H9 (cell line): ENCODE results near the gene CLCNKB. TPM values are rescaled to one million over a fixed set of nuclear protein-coding genes. Genes with fewer than 3 reads are reported as not detected.
"Not testable (repeated sequence)": the region's sequence is repeated elsewhere in the genome, so short reads cannot be mapped to it uniquely, and the experiment has no call there.

ENCODE experiments used
- DNase-seq: peaks from one replicate; pipeline ENCODE4 v3.0.0-alpha.2; 2017
- H2AFZ ChIP-seq: one replicate; pipeline ENCODE4 v1.6.1; 2013; ENCODE audit warnings: mild to moderate bottlenecking, low read length, control low read depth, moderate library complexity
- H2AK5ac ChIP-seq: 2 replicates; pipeline ENCODE4 v1.6.1; 2013; ENCODE audit warnings: low read length, control low read depth, mixed read lengths; ENCODE audit not compliant: insufficient read length
- H2BK120ac ChIP-seq: one replicate; pipeline ENCODE4 v1.6.1; 2013; ENCODE audit warnings: low read depth, mild to moderate bottlenecking, low read length, control low read depth, inconsistent platforms; ENCODE audit not compliant: poor library complexity, severe bottlenecking
- H2BK12ac ChIP-seq: 2 replicates; pipeline ENCODE4 v1.6.1; 2013; ENCODE audit warnings: low read length, control low read depth, mixed read lengths, low read depth; ENCODE audit not compliant: insufficient read length
- H2BK15ac ChIP-seq: 2 replicates; pipeline ENCODE4 v1.6.1; 2013; ENCODE audit warnings: low read depth, low read length, control low read depth
- H2BK20ac ChIP-seq: one replicate; pipeline ENCODE4 v1.6.1; 2013; ENCODE audit warnings: low read depth, mild to moderate bottlenecking, low read length, control low read depth, inconsistent platforms; ENCODE audit not compliant: poor library complexity, severe bottlenecking
- H2BK5ac ChIP-seq: 2 replicates; pipeline ENCODE4 v1.6.1; 2013; ENCODE audit warnings: low read length, control low read depth, mixed read lengths; ENCODE audit not compliant: insufficient read length
- H3K14ac ChIP-seq: 2 replicates; pipeline ENCODE4 v1.6.1; 2013; ENCODE audit warnings: low read length, control low read depth; ENCODE audit not compliant: insufficient read depth
- H3K18ac ChIP-seq: 2 replicates; pipeline ENCODE4 v1.6.1; 2013; ENCODE audit warnings: low read depth, mild to moderate bottlenecking, mixed read lengths, low read length, control low read depth; ENCODE audit not compliant: insufficient read length
- H3K23ac ChIP-seq: 2 replicates; pipeline ENCODE4 v1.6.1; 2013; ENCODE audit warnings: low read length, control low read depth, mixed read lengths, low read depth; ENCODE audit not compliant: insufficient read length
- H3K23me2 ChIP-seq: 2 replicates; pipeline ENCODE4 v1.6.1; 2013; ENCODE audit warnings: low read depth, mild to moderate bottlenecking, mixed read lengths, low read length, control low read depth; ENCODE audit not compliant: insufficient read length, poor library complexity, severe bottlenecking
- H3K27ac ChIP-seq: 2 replicates; pipeline ENCODE4 v1.5.1; 2013; ENCODE audit warnings: low read length, control low read depth, mixed read lengths, low read depth; ENCODE audit not compliant: insufficient read length
- H3K27me3 ChIP-seq: 2 replicates; pipeline ENCODE4 v1.6.1; 2013; ENCODE audit warnings: low read length, control low read depth, inconsistent platforms; ENCODE audit not compliant: insufficient read depth
- H3K4ac ChIP-seq: 2 replicates; pipeline ENCODE4 v1.6.1; 2013; ENCODE audit warnings: low read depth, mild to moderate bottlenecking, control low read depth, inconsistent platforms, low read length, moderate library complexity
- H3K4me1 ChIP-seq: 2 replicates; pipeline ENCODE4 v1.6.1; 2013; ENCODE audit warnings: low read length, control low read depth, inconsistent platforms; ENCODE audit not compliant: insufficient read depth
- H3K4me2 ChIP-seq: 2 replicates; pipeline ENCODE4 v1.6.1; 2013; ENCODE audit warnings: low read length, control low read depth, mixed read lengths; ENCODE audit not compliant: insufficient read length, insufficient read depth
- H3K56ac ChIP-seq: 2 replicates; pipeline ENCODE4 v1.6.1; 2013; ENCODE audit warnings: low read depth, mild to moderate bottlenecking, mixed read lengths, low read length, control low read depth; ENCODE audit not compliant: insufficient read length
- H3K79me1 ChIP-seq: 2 replicates; pipeline ENCODE4 v1.6.1; 2013; ENCODE audit warnings: low read depth, mild to moderate bottlenecking, moderate library complexity, low read length, control low read depth, inconsistent platforms; ENCODE audit not compliant: insufficient read depth, poor library complexity, severe bottlenecking
- H3K79me2 ChIP-seq: 2 replicates; pipeline ENCODE4 v1.6.1; 2013; ENCODE audit warnings: low read length, control low read depth, inconsistent platforms; ENCODE audit not compliant: insufficient read depth
- H3K9ac ChIP-seq: 2 replicates; pipeline ENCODE4 v1.6.1; 2013; ENCODE audit warnings: low read length, control low read depth, mixed read lengths; ENCODE audit not compliant: insufficient read length; ENCODE audit errors: extremely low read depth
- H3K9me3 ChIP-seq: one replicate; pipeline ENCODE4 v1.6.1; 2013; ENCODE audit warnings: low read depth, low read length, inconsistent platforms; ENCODE audit not compliant: control insufficient read depth
- H3T11ph ChIP-seq: one replicate; pipeline ENCODE4 v1.6.1; 2013; ENCODE audit warnings: mild to moderate bottlenecking, low read length, control low read depth, inconsistent platforms
- H4K20me1 ChIP-seq: one replicate; pipeline ENCODE4 v1.6.1; 2013; ENCODE audit not compliant: control insufficient read depth, insufficient read length, insufficient read depth
- H4K5ac ChIP-seq: 2 replicates; pipeline ENCODE4 v1.6.1; 2013; ENCODE audit warnings: low read depth, mild to moderate bottlenecking, mixed read lengths, low read length, control low read depth; ENCODE audit not compliant: insufficient read length
- H4K8ac ChIP-seq: replicated peaks from 2 replicates; pipeline ENCODE4 v1.6.1; 2013; ENCODE audit warnings: low read length, control low read depth, mixed read lengths, low read depth; ENCODE audit not compliant: insufficient read length
- H4K91ac ChIP-seq: 2 replicates; pipeline ENCODE4 v1.6.1; 2013; ENCODE audit warnings: low read depth, mild to moderate bottlenecking, moderate library complexity, mixed read lengths, low read length, control low read depth; ENCODE audit not compliant: insufficient read length
- H3K27ac Mint-ChIP-seq, 3 experiments: 2 replicates in 2 of 3; 3 replicates in 1 of 3; pipeline ENCODE4 v1.8.0; 2020 to 2021; ENCODE audit warnings: mixed read lengths in 3 of 3, mild to moderate bottlenecking in 1 of 3, moderate library complexity in 1 of 3
- H3K27me3 Mint-ChIP-seq: 2 replicates; pipeline ENCODE4 v1.8.0; 2021; ENCODE audit warnings: low read depth, mild to moderate bottlenecking, moderate library complexity, mixed read lengths
- H3K36me3 Mint-ChIP-seq, 3 experiments: 2 replicates in 2 of 3; 3 replicates in 1 of 3; pipeline ENCODE4 v1.8.0; 2020 to 2021; ENCODE audit warnings: low read depth in 3 of 3, mixed read lengths in 3 of 3; ENCODE audit not compliant: insufficient read depth in 1 of 3
- H3K4me1 Mint-ChIP-seq, 2 experiments: 2 replicates each; pipeline ENCODE4 v1.8.0; 2020; ENCODE audit warnings: mixed read lengths in 2 of 2
- H3K4me3 Mint-ChIP-seq, 2 experiments: 2 replicates in 1 of 2; 3 replicates in 1 of 2; pipeline ENCODE4 v1.8.0; 2020 to 2021; ENCODE audit warnings: mild to moderate bottlenecking in 2 of 2, mixed read lengths in 2 of 2, moderate library complexity in 1 of 2
- H3K9me3 Mint-ChIP-seq, 2 experiments: 2 replicates in 1 of 2; 3 replicates in 1 of 2; pipeline ENCODE4 v1.8.0; 2020; ENCODE audit warnings: mild to moderate bottlenecking in 2 of 2, mixed read lengths in 2 of 2, moderate library complexity in 1 of 2
- CTCF ChIP-seq: fragments of 200-600 bp; sonication (generic); conservative IDR thresholded peaks from 3 replicates; pipeline ENCODE4 v1.8.0; 2021; ENCODE audit warnings: antibody characterized with exemption, mild to moderate bottlenecking
- WGBS: extraction: QIAGEN DNeasy Blood & Tissue Kit; methylation state at CpG from one replicate; pipeline ENCODE4 v1.1.7; 2013; ENCODE audit warnings: missing lambda C conversion rate, low lambda C conversion rate, mixed read lengths; ENCODE audit not compliant: insufficient read length; ENCODE audit errors: extremely low coverage; 5-methylcytosine and 5-hydroxymethylcytosine counted together
- total RNA-seq: library from RNA; stranded (reverse); gene quantifications from 2 replicates; pipeline ENCODE4 v1.2.1, GENCODE V29; 2021

Gene CLCNKB
- total RNA-seq, 1 experiment from 2014 or later, result 1.7 TPM

DNA sequence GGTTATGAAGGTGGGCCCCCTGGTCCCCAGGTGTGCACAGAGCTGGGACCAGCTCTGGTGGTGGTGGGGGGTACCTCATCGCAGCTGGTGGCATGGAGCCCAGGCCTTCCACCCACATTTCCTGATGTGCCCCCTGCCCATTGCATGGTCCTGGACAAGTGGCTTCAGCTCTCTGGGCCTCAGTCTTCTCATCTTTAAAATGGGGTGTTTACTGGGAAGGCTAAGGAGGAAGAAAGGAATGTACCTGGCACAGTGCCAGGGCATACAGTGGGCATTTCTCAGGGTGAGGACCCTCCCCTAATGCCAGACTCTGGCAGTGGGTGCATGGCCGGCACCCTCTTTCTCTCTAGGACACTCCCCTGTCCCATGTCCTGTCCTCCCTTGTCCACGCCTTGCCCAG, 7.5 kb downstream of the CLCNKB start:
- no peak overlapping the region for H3K23ac ChIP-seq
- H3K79me2 ChIP-seq, result no peaks in the 10 kb centered on the region
- H3K9ac ChIP-seq, result no peak overlapping the region
- no peak overlapping the region for H3K4ac ChIP-seq
- no peak overlapping the region for H4K8ac ChIP-seq
- no peaks in the 10 kb centered on the region for H4K20me1 ChIP-seq
- H2BK20ac ChIP-seq, result no peak overlapping the region
- no peak overlapping the region for H3K4me2 ChIP-seq
- 0 out of 7 replicates have a peak overlapping the region, but pooled peaks of 1 of the 3 experiments have one; percentile 40 for H3K27ac Mint-ChIP-seq
- no peaks in the 10 kb centered on the region for H3K9me3 Mint-ChIP-seq
- H3K27ac ChIP-seq, result no peak overlapping the region
- H2BK5ac ChIP-seq, result no peak overlapping the region
- no peak overlapping the region for H3K56ac ChIP-seq
- TF ChIP-seq CTCF, result no peak
- H2BK12ac ChIP-seq, result no peak overlapping the region
- H4K91ac ChIP-seq, result no peak overlapping the region
- no peak overlapping the region for H4K5ac ChIP-seq
- H3K79me1 ChIP-seq, result no peaks in the 10 kb centered on the region
- H2BK15ac ChIP-seq, result no peak overlapping the region
- peaks cover 2% of the 10 kb centered on the region; the same call in 1 of the 2 replicates for H3K4me1 ChIP-seq
- no peak overlapping the region for H3K18ac ChIP-seq
- peak overlapping the region in 1 of 2 experiments; percentile 51; a peak in 1 of 5 replicates for H3K4me3 Mint-ChIP-seq
- no peaks in the 10 kb centered on the region for H3K36me3 Mint-ChIP-seq
- no peak overlapping the region for H2BK120ac ChIP-seq
- no peak overlapping the region for H2AK5ac ChIP-seq
- no peak overlapping the region for H3K14ac ChIP-seq
- peaks cover 16% of the 10 kb centered on the region for H3K27me3 Mint-ChIP-seq
- WGBS, result no CpG with 5 or more reads among the region's 3 CpGs
- no peaks in the 10 kb centered on the region for H3K23me2 ChIP-seq
- no peak overlapping the region for H2AFZ ChIP-seq
- no peak overlapping the region for H3T11ph ChIP-seq
- no peaks in the 10 kb centered on the region for H3K27me3 ChIP-seq
- peaks cover 23 to 30% of the 10 kb centered on the region in 2 experiments for H3K4me1 Mint-ChIP-seq
- H3K9me3 ChIP-seq, result no peaks in the 10 kb centered on the region
- DNase-seq, result no peak

DNA sequence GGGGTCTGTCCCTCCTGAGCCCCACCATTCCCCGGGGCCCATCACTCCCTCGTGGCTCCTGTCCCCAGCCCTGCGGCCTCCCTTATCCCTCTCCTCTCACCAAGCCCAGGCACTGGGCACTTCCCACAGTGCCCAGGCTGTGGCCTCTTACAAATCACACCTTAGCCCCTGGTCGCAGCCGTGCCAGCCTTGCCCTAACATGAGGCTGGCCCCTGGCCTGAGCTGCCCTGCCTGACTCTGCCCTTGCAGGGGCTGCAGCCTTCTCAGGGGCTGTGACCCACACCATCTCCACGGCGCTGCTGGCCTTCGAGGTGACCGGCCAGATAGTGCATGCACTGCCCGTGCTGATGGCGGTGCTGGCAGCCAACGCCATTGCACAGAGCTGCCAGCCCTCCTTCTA, 8.4 kb downstream of the CLCNKB start:
- no CpG with 5 or more reads among the region's 12 CpGs for WGBS
- H3K79me2 ChIP-seq, H2BK120ac ChIP-seq, H2AK5ac ChIP-seq, H2BK15ac ChIP-seq, H2BK20ac ChIP-seq, H3K23ac ChIP-seq, H3K4me1 ChIP-seq, H3T11ph ChIP-seq, H3K27ac ChIP-seq, DNase-seq, H3K9ac ChIP-seq, H3K9me3 Mint-ChIP-seq, H2BK12ac ChIP-seq, H3K27ac Mint-ChIP-seq, H2BK5ac ChIP-seq, H3K4me3 Mint-ChIP-seq, H4K8ac ChIP-seq, H3K23me2 ChIP-seq, H4K91ac ChIP-seq, H4K20me1 ChIP-seq, H3K79me1 ChIP-seq, H3K4ac ChIP-seq, H3K14ac ChIP-seq, H3K4me2 ChIP-seq, H2AFZ ChIP-seq, H4K5ac ChIP-seq, H3K27me3 ChIP-seq, H3K18ac ChIP-seq, H3K36me3 Mint-ChIP-seq, H3K56ac ChIP-seq, H3K9me3 ChIP-seq: not testable (repeated sequence)
- H3K4me1 Mint-ChIP-seq, result peaks cover 25 to 30% of the 10 kb centered on the region in 2 experiments
- H3K27me3 Mint-ChIP-seq, result peaks cover 11% of the 10 kb centered on the region
